Epithelial cell of proximal tubule (primary cell): ENCODE measurements around the gene TMEM220. TPM values are rescaled to one million over a fixed set of nuclear protein-coding genes. Genes with fewer than 3 reads are reported as not detected.

ENCODE experiments used
- DNase-seq: peaks from one replicate; pipeline ENCODE4 v3.0.0-alpha.2; 2011; ENCODE audit warnings: low read depth
- H3K4me3 ChIP-seq: 2 replicates; pipeline ENCODE4 v1.5.1; 2011; ENCODE audit warnings: low read depth, mild to moderate bottlenecking, low read length
- total RNA-seq: library from RNA; depleted of rRNA; stranded (reverse); fragments of >200 nt; gene quantifications from 2 replicates; pipeline ENCODE4 v1.2.3, GENCODE V29; 2015
- TF ChIP-seq, protein P1 (sequence below): conservative IDR thresholded peaks from 2 replicates; pipeline ENCODE4 v1.5.1; 2012; ENCODE audit warnings: low read depth, mild to moderate bottlenecking, low read length

TMEM220 gene
- total RNA-seq, 1 donor from 2014 or later, result not detected

DNA sequence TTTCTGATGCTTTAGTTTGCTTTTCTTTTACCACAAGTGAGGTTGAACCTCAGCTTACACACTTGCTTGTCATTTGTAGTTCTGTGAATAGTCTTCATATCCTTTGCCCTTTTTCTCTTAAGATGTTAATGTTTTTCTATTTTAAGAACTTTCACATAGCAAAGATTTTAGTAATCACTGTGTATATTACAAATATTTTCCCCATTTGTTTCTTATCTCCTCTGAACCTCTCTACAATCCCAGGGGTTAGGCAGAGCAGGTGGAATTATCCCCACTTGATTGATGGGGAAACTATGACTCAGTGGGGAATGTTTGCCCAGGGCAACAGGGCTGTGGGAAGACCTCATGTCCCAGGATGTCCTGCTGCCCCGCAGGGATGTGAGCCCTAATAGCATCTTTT lies 61.0 kb downstream of the TMEM220 start:
- H3K4me3 ChIP-seq, result no peak overlapping the region
- DNase-seq, result no peak
- TF ChIP-seq, protein P1, sequence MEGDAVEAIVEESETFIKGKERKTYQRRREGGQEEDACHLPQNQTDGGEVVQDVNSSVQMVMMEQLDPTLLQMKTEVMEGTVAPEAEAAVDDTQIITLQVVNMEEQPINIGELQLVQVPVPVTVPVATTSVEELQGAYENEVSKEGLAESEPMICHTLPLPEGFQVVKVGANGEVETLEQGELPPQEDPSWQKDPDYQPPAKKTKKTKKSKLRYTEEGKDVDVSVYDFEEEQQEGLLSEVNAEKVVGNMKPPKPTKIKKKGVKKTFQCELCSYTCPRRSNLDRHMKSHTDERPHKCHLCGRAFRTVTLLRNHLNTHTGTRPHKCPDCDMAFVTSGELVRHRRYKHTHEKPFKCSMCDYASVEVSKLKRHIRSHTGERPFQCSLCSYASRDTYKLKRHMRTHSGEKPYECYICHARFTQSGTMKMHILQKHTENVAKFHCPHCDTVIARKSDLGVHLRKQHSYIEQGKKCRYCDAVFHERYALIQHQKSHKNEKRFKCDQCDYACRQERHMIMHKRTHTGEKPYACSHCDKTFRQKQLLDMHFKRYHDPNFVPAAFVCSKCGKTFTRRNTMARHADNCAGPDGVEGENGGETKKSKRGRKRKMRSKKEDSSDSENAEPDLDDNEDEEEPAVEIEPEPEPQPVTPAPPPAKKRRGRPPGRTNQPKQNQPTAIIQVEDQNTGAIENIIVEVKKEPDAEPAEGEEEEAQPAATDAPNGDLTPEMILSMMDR, result no peak

DNA sequence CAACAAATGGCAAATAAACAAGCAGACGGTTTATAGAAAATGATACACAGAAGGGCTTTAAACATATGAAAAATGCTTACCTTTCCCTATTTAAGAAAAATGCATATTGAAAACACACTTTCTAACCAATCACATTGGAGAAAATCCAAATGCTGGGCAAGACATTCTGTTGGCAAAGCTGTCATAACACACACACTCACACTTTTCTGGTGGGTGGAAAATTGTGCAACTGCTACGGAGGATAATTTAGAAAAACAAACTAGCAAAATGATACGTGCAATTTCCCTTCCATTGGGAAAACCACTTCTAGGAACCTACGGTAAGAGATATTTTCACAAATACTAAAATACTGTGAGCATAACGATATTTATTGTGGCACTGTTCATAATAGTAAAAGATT lies 62.9 kb downstream of the TMEM220 start:
- H3K4me3 ChIP-seq, result no peak overlapping the region
- no peak for DNase-seq
- TF ChIP-seq, protein P1, result no peak

DNA sequence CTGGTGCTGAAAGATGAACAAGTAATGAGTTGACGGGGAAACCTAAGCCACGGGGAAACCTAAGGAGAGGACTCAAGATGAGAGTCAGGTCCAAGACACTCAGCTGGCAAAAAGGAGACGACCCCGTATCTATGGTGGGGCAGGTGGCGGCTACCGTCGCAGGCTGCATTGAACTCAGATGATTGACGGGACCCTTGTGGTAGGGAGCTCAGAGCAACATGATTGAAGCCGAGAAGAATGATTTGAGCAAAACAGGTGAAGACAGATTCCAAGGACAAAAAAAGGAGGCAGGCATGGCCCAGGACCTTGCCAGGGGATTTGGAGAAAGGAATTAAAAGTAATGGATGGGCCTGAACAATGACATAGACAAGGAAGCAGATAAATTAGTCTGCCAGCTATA lies 65.3 kb downstream of the TMEM220 start:
- DNase-seq, result no peak
- TF ChIP-seq, protein P1, result no peak
- no peak overlapping the region for H3K4me3 ChIP-seq

Other genes starting within 250 kb of the TMEM220 start
- gene MYH1, start 211.5 kb downstream of the TMEM220 start, total RNA-seq, result not detected in 2 replicates
- not detected in 2 replicates for gene MYH2, start 180.4 kb downstream of the TMEM220 start, total RNA-seq
- gene MYH3, start 72.7 kb downstream of the TMEM220 start, total RNA-seq, result under 0.01 and 1.7 TPM in 2 replicates
- 33.7 and 37.6 TPM in 2 replicates for gene SCO1, start 32.5 kb downstream of the TMEM220 start, total RNA-seq
- gene ADPRM, start 32.4 kb downstream of the TMEM220 start, total RNA-seq, result 5.7 and 9.4 TPM in 2 replicates
- not detected in 2 replicates for gene TMEM238L, start 74.1 kb upstream of the TMEM220 start, total RNA-seq
- gene PIRT, start 108.1 kb upstream of the TMEM220 start, total RNA-seq, result not detected in 2 replicates